Thoracic aorta (tissue), 2 donors: ENCODE measurements around the gene IGLL1. TPM values are rescaled to one million over a fixed set of nuclear protein-coding genes. Genes with fewer than 3 reads are reported as not detected.
"Not testable (repeated sequence)": the region's sequence is repeated elsewhere in the genome, so short reads cannot be mapped to it uniquely, and the experiment has no call there.

ENCODE experiments used
- ATAC-seq: fragments of 150-250 bp; one replicate; pipeline ENCODE4 v1.8.0; 2017; ENCODE audit warnings: low read depth; ENCODE audit not compliant: insufficient number of reproducible peaks, low FRiP score
- DNase-seq: peaks from one replicate; pipeline ENCODE4 v3.0.0-alpha.2; 2020; ENCODE audit warnings: low spot score
- H3K27ac ChIP-seq, 2 donors: fragments of 200-600 bp; sonication (generic); 1 replicate in 1 of 2; 2 replicates in 1 of 2; pipeline ENCODE4 v1.5.1; 2016; ENCODE audit warnings: mild to moderate bottlenecking in 2 of 2, moderate library complexity in 2 of 2
- H3K27me3 ChIP-seq: fragments of 200-600 bp; sonication (generic); replicated peaks from 2 replicates; pipeline ENCODE4 v1.6.0; 2016; ENCODE audit warnings: mild to moderate bottlenecking; ENCODE audit not compliant: insufficient read depth
- H3K36me3 ChIP-seq: fragments of 200-600 bp; sonication (generic); one replicate; pipeline ENCODE4 v1.5.1; 2016
- H3K4me1 ChIP-seq, 2 donors: fragments of 200-600 bp; sonication (generic); 1 replicate in 1 of 2; 2 replicates in 1 of 2; pipeline versions ENCODE4 v1.5.1 to v1.6.0; 2016; ENCODE audit warnings: low read depth in 2 of 2, mild to moderate bottlenecking in 1 of 2; ENCODE audit not compliant: control insufficient read depth in 1 of 2
- H3K4me3 ChIP-seq: fragments of 200-600 bp; sonication (generic); 2 replicates; pipeline ENCODE4 v1.5.1; 2016; ENCODE audit warnings: mild to moderate bottlenecking
- H3K9me3 ChIP-seq: fragments of 200-600 bp; sonication (generic); 2 replicates; pipeline ENCODE4 v1.5.1; 2016
- total RNA-seq, 2 donors: library from RNA; depleted of rRNA; stranded (reverse); fragments of >200 nt; gene quantifications; one replicate each; pipeline versions ENCODE4 v1.1.0 to v1.2.3, GENCODE V29; 2016
- TF ChIP-seq, protein P1 (sequence below): fragments of 200-600 bp; sonication (generic); IDR thresholded peaks from one replicate; pipeline ENCODE4 v1.5.1; 2019; ENCODE audit warnings: antibody characterized with exemption

The IGLL1 gene
- total RNA-seq, 2 donors from 2014 or later: not detected

DNA sequence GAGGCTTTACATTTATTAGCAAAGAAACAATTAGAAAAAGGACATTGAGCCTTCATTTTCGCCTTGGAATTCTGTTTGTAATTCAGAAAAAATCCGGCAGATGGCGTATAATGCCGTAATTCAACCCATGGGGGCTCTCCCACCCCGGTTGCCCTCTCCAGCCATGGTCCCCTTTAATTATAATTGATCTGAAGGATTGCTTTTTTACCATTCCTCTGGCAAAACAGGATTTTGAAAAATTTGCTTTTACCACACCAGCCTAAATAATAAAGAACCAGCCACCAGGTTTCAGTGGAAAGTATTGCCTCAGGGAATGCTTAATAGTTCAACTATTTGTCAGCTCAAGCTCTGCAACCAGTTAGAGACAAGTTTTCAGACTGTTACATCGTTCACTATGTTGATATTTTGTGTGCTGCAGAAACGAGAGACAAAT, 38.2 kb downstream of the IGLL1 start:
- not testable (repeated sequence) for DNase-seq, H3K27me3 ChIP-seq, ATAC-seq, H3K4me1 ChIP-seq, H3K9me3 ChIP-seq, H3K36me3 ChIP-seq, H3K27ac ChIP-seq, H3K4me3 ChIP-seq
- TF ChIP-seq, protein P1, sequence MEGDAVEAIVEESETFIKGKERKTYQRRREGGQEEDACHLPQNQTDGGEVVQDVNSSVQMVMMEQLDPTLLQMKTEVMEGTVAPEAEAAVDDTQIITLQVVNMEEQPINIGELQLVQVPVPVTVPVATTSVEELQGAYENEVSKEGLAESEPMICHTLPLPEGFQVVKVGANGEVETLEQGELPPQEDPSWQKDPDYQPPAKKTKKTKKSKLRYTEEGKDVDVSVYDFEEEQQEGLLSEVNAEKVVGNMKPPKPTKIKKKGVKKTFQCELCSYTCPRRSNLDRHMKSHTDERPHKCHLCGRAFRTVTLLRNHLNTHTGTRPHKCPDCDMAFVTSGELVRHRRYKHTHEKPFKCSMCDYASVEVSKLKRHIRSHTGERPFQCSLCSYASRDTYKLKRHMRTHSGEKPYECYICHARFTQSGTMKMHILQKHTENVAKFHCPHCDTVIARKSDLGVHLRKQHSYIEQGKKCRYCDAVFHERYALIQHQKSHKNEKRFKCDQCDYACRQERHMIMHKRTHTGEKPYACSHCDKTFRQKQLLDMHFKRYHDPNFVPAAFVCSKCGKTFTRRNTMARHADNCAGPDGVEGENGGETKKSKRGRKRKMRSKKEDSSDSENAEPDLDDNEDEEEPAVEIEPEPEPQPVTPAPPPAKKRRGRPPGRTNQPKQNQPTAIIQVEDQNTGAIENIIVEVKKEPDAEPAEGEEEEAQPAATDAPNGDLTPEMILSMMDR: peak; percentile 73

DNA sequence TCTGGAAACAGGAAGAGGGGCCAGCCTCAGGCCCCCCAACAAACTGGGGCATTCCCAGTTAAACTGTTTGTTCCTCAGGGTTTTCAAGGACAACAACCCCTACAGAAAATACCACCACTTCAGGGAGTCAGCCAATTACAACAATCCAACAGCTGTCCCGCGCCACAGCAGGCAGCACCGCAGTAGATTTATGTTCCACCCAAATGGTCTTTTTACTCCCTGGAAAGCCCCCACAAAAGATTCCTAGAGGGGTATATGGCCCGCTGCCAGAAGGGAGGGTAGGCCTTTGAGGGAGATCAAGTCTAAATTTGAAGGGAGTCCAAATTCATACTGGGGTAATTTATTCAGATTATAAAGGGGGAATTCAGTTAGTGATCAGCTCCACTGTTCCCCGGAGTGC, 39.3 kb downstream of the IGLL1 start:
- DNase-seq, ATAC-seq, H3K27me3 ChIP-seq: not testable (repeated sequence)

DNA sequence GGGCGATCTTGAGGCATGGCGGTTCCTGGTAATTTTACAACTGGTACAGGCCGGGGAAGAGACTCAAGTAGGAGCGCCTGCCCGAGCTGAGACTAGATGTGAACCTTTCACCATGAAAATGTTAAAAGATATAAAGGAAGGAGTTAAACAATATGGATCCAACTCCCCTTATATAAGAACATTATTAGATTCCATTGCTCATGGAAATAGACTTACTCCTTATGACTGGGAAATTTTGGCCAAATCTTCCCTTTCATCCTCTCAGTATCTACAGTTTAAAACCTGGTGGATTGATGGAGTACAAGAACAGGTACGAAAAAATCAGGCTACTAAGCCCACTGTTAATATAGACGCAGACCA, 40.3 kb downstream of the IGLL1 start:
- not testable (repeated sequence) for ATAC-seq, H3K9me3 ChIP-seq, DNase-seq, H3K4me1 ChIP-seq, H3K4me3 ChIP-seq, H3K36me3 ChIP-seq, H3K27me3 ChIP-seq, H3K27ac ChIP-seq

More for the DNA sequence above, 39.3 kb downstream of the IGLL1 start:
- H3K4me3 ChIP-seq, H3K4me1 ChIP-seq, H3K36me3 ChIP-seq, H3K9me3 ChIP-seq, H3K27ac ChIP-seq: not testable (repeated sequence)

DNA sequence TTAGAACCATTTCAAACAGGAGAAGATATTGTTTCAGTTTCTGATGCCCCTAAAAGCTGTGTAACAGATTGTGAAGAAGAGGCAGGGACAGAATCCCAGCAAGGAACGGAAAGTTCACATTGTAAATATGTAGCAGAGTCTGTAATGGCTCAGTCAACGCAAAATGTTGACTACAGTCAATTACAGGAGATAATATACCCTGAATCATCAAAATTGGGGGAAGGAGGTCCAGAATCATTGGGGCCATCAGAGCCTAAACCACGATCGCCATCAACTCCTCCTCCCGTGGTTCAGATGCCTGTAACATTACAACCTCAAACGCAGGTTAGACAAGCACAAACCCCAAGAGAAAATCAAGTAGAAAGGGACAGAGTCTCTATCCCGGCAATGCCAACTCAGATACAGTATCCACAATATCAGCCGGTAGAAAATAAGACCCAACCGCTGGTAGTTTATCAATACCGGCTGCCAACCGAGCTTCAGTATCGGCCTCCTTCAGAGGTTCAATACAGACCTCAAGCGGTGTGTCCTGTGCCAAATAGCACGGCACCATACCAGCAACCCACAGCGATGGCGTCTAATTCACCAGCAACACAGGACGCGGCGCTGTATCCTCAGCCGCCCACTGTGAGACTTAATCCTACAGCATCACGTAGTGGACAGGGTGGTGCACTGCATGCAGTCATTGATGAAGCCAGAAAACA, 40.8 kb downstream of the IGLL1 start:
- DNase-seq: peak; percentile 40
- Histone ChIP-seq H3K4me1 (no peaks in the 10 kb centered on the region), H3K27me3 (no peaks in the 10 kb centered on the region), H3K4me3 (no peak overlapping the region), H3K9me3 (no peaks in the 10 kb centered on the region), H3K36me3 (no peaks in the 10 kb centered on the region), H3K27ac (no peak overlapping the region)
- TF ChIP-seq, protein P1: peak; percentile 90
- peak; percentile 86 for ATAC-seq

DNA sequence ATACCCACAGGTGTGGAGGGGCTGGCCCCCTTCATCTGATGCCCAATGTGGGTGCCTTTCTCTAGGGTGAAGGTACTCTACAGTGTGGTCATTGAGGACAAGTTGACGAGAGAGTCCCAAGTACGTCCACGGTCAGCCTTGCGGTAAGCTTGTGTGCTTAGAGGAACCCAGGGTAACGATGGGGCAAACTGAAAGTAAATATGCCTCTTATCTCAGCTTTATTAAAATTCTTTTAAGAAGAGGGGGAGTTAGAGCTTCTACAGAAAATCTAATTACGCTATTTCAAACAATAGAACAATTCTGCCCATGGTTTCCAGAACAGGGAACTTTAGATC, 41.4 kb downstream of the IGLL1 start:
- H3K9me3 ChIP-seq, H3K4me3 ChIP-seq, H3K36me3 ChIP-seq, H3K4me1 ChIP-seq, ATAC-seq, DNase-seq, H3K27me3 ChIP-seq, H3K27ac ChIP-seq: not testable (repeated sequence)

DNA sequence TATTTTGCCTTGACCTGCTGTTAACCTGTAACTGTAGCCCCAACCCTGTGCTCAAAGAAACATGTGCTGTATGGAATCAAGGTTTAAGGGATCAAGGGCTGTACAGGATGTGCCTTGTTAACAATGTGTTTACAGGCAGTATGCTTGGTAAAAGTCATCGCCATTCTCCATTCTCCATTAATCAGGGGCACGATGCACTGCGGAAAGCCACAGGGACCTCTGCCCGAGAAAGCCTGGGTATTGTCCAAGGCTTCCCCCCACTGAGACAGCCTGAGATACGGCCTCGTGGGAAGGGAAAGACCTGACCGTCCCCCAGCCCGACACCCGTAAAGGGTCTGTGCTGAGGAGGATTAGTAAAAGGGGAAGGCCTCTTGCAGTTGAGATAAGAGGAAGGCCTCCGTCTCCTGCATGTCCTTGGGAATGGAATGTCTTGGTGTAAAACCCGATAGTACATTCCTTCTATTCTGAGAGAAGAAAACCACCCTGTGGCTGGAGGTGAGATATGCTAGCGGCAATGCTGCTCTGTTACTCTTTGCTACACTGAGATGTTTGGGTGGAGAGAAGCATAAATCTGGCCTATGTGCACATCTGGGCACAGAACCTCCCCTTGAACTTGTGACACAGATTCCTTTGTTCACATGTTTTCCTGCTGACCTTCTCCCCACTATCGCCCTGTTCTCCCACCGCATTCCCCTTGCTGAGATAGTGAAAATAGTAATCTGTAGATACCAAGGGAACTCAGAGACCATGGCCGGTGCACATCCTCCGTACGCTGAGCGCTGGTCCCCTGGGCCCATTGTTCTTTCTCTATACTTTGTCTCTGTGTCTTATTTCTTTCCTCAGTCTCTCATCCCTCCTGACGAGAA, 42.0 kb downstream of the IGLL1 start:
- H3K4me1 ChIP-seq, H3K27me3 ChIP-seq, H3K27ac ChIP-seq, H3K36me3 ChIP-seq, DNase-seq, H3K4me3 ChIP-seq, ATAC-seq, H3K9me3 ChIP-seq: not testable (repeated sequence)

DNA sequence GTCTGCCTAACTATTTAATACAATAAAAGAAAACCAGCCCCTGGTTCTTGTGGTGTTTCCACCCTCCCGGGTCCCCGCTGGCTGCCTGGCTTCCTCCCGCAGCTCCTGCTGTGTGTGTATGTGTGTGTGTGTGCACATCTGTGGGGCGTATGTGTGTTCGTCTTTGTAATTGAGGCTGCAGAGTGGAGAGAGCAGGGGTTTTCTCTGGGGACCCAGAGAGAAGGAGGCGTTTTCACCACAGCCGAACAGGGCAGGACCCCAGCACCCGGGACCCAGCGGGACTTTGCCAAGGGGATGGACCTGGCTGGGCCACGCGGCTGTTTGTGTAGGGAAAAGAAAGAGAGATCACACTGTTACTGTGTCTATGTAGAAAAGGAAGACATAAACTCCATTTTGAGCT, 42.7 kb downstream of the IGLL1 start:
- no peaks in the 10 kb centered on the region for H3K36me3 ChIP-seq
- no peaks in the 10 kb centered on the region for H3K4me1 ChIP-seq
- TF ChIP-seq, protein P1: no peak
- no peaks in the 10 kb centered on the region for H3K9me3 ChIP-seq
- no peaks in the 10 kb centered on the region for H3K27me3 ChIP-seq
- no peak overlapping the region for H3K27ac ChIP-seq
- DNase-seq (no peak), ATAC-seq (no peak)
- no peak overlapping the region for H3K4me3 ChIP-seq
